H1 (cell line): Measurements from ENCODE around the gene C2orf78. TPM values are rescaled to one million over a fixed set of nuclear protein-coding genes. Genes with fewer than 3 reads are reported as not detected.
A peak's percentile ranks its signal among the peaks of the same experiment; 100 is the strongest.

Experiments used
- BRCA1 ChIP-seq: IDR thresholded peaks from 2 replicates; pipeline ENCODE4 v1.6.1; 2012; ENCODE audit warnings: low read depth, low read length, improper control_type of control experiment
- CEBPB ChIP-seq: IDR thresholded peaks from 2 replicates; pipeline ENCODE4 v1.6.1; 2012; ENCODE audit warnings: low read depth, low read length
- CHD1 ChIP-seq: IDR thresholded peaks from 2 replicates; pipeline ENCODE4 v1.6.1; 2012; ENCODE audit warnings: low read depth, low read length, improper control_type of control experiment
- CHD2 ChIP-seq: IDR thresholded peaks from 2 replicates; pipeline ENCODE4 v1.6.1; 2012; ENCODE audit warnings: low read length, improper control_type of control experiment
- CREB1 ChIP-seq: IDR thresholded peaks from 2 replicates; pipeline ENCODE4 v1.6.1; 2012; ENCODE audit warnings: inconsistent platforms
- GTF2F1 ChIP-seq: IDR thresholded peaks from 2 replicates; pipeline ENCODE4 v1.6.1; 2012; ENCODE audit warnings: low read depth, low read length, improper control_type of control experiment, borderline replicate concordance
- HDAC6 ChIP-seq: IDR thresholded peaks from one replicate; pipeline ENCODE4 v1.7.1; 2012; ENCODE audit warnings: low read depth, mild to moderate bottlenecking, inconsistent platforms, low read length, moderate library complexity
- JUN ChIP-seq: IDR thresholded peaks from 2 replicates; pipeline ENCODE4 v1.6.1; 2011; ENCODE audit warnings: low read depth, mild to moderate bottlenecking, improper control_type of control experiment, low read length
- JUND ChIP-seq: IDR thresholded peaks from 2 replicates; pipeline ENCODE4 v1.6.1; 2011; ENCODE audit warnings: mild to moderate bottlenecking, improper control_type of control experiment, low read length
- KDM1A ChIP-seq: fragments of 200-600, 300-600 bp; sonication (generic); IDR thresholded peaks from 2 replicates; pipeline ENCODE4 v1.7.1; 2016; ENCODE audit warnings: mild to moderate bottlenecking, low read length, borderline replicate concordance
- KDM5A ChIP-seq: fragments of 200-600 bp; IDR thresholded peaks from 2 replicates; pipeline ENCODE4 v1.7.1; 2012; ENCODE audit warnings: mild to moderate bottlenecking, low read length, inconsistent platforms, mixed read lengths
- NANOG ChIP-seq: IDR thresholded peaks from 2 replicates; pipeline ENCODE4 v1.6.1; 2011; ENCODE audit warnings: low read length, low read depth, mild to moderate bottlenecking, inconsistent platforms; ENCODE audit not compliant: insufficient read depth, poor library complexity, severe bottlenecking
- PHF8 ChIP-seq: fragments of 200-600 bp; sonication (generic); conservative IDR thresholded peaks from 2 replicates; pipeline ENCODE4 v1.7.1; 2012; ENCODE audit warnings: low read depth, mild to moderate bottlenecking, inconsistent platforms, low read length, moderate library complexity
- POLR2A ChIP-seq, 2 experiments: IDR thresholded peaks; 1 replicate in 1 of 2; 2 replicates in 1 of 2; pipeline ENCODE4 v1.6.1; 2011; ENCODE audit warnings: low read depth in 2 of 2, low read length in 2 of 2, mild to moderate bottlenecking in 2 of 2; ENCODE audit errors: control extremely low read depth in 1 of 2
- RBBP5 ChIP-seq: IDR thresholded peaks from 2 replicates; pipeline ENCODE4 v1.7.1; 2012; ENCODE audit warnings: low read depth, mild to moderate bottlenecking, inconsistent platforms, low read length, moderate library complexity, borderline replicate concordance
- RNF2 ChIP-seq: fragments of 200-900, 300-1000 bp; sonication (generic); IDR thresholded peaks from 2 replicates; pipeline ENCODE4 v1.7.1; 2016; ENCODE audit warnings: borderline replicate concordance, low read depth, mild to moderate bottlenecking, antibody characterized with exemption, low read length; ENCODE audit not compliant: poor library complexity, severe bottlenecking; ENCODE audit errors: missing control alignments
- SRF ChIP-seq: IDR thresholded peaks from 2 replicates; pipeline ENCODE4 v1.6.1; 2011; ENCODE audit warnings: mild to moderate bottlenecking, low read depth, low read length, moderate library complexity
- SUZ12 ChIP-seq: fragments of 200-600 bp; sonication (generic); IDR thresholded peaks from 2 replicates; pipeline ENCODE4 v1.6.1; 2012; ENCODE audit warnings: mild to moderate bottlenecking, inconsistent platforms, low read length, moderate library complexity, mixed read lengths
- TBP ChIP-seq: IDR thresholded peaks from 2 replicates; pipeline ENCODE4 v1.6.1; 2011; ENCODE audit warnings: low read depth, low read length, improper control_type of control experiment
- TCF12 ChIP-seq: IDR thresholded peaks from 2 replicates; pipeline ENCODE4 v1.6.1; 2011; ENCODE audit warnings: low read depth, mild to moderate bottlenecking, low read length
- polyA plus RNA-seq, 7 experiments: library from polyadenylated mRNA; depleted of rRNA in 3 of 7; stranded (reverse) in 5 of 7; unstranded in 2 of 7; fragments of >200 nt in 5 of 7; fragments of 200-250 nt in 2 of 7; gene quantifications; 1 replicate in 5 of 7; 2 replicates in 1 of 7; 4 replicates in 1 of 7; pipeline versions ENCODE4 v1.2.1 to v1.2.3, GENCODE V29; 2011 to 2013; ENCODE audit warnings: missing spikeins in 2 of 7, mixed read lengths in 2 of 7
- total RNA-seq: library from RNA; stranded (reverse); fragmentation: NEBNext Ultra II Directional; extraction: Animal tissue kit (Norgen Biotek cat#: 25700); gene quantifications from 2 replicates; pipeline ENCODE4 v1.2.1, GENCODE V29; 2021
- TF ChIP-seq, protein P1 (sequence below): IDR thresholded peaks from 2 replicates; pipeline ENCODE4 v1.6.1; 2012; ENCODE audit warnings: low read length, inconsistent platforms
- TF ChIP-seq, protein P2 (sequence below): IDR thresholded peaks from 2 replicates; pipeline ENCODE4 v1.6.1; 2012; ENCODE audit warnings: inconsistent platforms

C2orf78 gene
- total and polyA plus RNA-seq, 2 of the 8 experiments (the other 6 are each of a cell fraction or from before 2014, with no cell fraction given), result 0.39 to 0.89 TPM

DNA sequence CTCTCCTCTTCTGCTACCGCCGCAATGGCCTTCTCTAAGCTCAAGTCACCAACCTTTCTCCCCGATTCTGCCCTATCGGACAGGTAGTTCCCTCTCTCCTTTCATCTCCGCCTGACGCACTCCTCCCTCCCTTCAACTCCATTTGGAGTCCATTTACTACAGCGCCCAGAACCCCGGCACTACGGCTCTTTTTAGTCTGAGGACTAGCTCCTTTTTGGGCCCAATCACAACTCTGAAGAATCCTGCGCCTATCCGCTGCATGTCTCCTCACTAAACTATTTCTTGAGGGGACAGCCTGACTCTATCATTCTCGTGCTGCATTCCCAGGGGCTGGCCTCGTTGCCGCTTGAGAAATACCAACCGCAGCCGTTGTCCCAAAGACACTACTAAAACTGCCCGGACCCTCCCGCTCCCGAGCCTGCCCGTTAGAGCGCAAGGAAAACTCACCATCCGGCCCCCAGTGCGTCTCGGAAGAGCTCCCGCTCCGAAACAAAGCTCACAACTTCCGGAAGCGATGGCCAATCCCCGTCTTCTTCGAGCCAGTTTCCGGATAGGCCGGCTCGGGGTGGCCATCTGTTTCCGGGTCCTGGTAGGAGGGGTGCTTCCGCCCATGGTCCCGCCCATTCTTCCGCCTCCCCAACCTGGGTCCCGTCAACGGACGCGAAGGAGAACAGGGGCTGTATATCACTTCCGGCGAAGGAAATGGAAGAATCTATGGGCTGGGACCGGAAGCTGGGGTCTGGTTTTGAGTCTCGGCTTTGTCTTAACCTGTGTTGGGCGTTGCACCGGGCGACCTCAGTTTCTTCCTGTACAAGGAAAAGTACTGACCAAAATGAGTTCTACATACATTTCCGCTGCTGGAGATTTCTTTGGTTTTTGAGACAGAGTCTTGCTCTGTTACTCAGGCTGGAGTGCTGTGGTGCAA is 46.9 kb upstream of the C2orf78 start, which contains the start of gene TPRKB (continued):
- TF ChIP-seq, protein P1, sequence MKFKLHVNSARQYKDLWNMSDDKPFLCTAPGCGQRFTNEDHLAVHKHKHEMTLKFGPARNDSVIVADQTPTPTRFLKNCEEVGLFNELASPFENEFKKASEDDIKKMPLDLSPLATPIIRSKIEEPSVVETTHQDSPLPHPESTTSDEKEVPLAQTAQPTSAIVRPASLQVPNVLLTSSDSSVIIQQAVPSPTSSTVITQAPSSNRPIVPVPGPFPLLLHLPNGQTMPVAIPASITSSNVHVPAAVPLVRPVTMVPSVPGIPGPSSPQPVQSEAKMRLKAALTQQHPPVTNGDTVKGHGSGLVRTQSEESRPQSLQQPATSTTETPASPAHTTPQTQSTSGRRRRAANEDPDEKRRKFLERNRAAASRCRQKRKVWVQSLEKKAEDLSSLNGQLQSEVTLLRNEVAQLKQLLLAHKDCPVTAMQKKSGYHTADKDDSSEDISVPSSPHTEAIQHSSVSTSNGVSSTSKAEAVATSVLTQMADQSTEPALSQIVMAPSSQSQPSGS, result peak; percentile 90
- TF ChIP-seq JUN (no peak), TBP (peak; percentile 65), CHD2 (peak; percentile 65), GTF2F1 (peak; percentile 91; the same call in 1 of the 2 replicates), SUZ12 (no peak), HDAC6 (no peak), RBBP5 (no peak), RNF2 (no peak), NANOG (no peak), SRF (peak; percentile 28; the same call in 1 of the 2 replicates), KDM1A (no peak), JUND (no peak), KDM5A (peak; percentile 42; the same call in 1 of the 2 replicates), POLR2A (IDR thresholded peaks at IDR 0.05; ENCODE audit: control extremely low read depth in 1 of 2, low read depth in 2 of 2, low read length in 2 of 2) (peak in 1 of 2 experiments; percentile 71; a peak in 2 of 3 replicates), PHF8 (peak; percentile 83), CHD1 (no peak), CREB1 (0 out of 2 replicates have a peak, but pooled peaks have one; percentile 40), TCF12 (0 out of 2 replicates have a peak, but pooled peaks have one; percentile 42), BRCA1 (no peak), CEBPB (0 out of 2 replicates have a peak, but pooled peaks have one; percentile 0)
- TF ChIP-seq, protein P2, sequence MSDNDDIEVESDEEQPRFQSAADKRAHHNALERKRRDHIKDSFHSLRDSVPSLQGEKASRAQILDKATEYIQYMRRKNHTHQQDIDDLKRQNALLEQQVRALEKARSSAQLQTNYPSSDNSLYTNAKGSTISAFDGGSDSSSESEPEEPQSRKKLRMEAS, result 0 out of 2 replicates have a peak, but pooled peaks have one; percentile 54
